Activated CD4-positive, alpha-beta T cell treated with anti-CD3 and anti-CD28 coated beads, Interleukin-2, amount 50 U/mL, for 48 hours (primary cell): ENCODE data around the gene ATP6V1C2.
A peak's percentile ranks its signal among the peaks of the same experiment; 100 is the strongest.
"Not testable (repeated sequence)": the region's sequence is repeated elsewhere in the genome, so short reads cannot be mapped to it uniquely, and the experiment has no call there.

Experiments
- DNase-seq, 2 experiments: peaks; one replicate each; pipeline ENCODE4 v3.0.0-alpha.2; 2020

ATP6V1C2 gene

DNA sequence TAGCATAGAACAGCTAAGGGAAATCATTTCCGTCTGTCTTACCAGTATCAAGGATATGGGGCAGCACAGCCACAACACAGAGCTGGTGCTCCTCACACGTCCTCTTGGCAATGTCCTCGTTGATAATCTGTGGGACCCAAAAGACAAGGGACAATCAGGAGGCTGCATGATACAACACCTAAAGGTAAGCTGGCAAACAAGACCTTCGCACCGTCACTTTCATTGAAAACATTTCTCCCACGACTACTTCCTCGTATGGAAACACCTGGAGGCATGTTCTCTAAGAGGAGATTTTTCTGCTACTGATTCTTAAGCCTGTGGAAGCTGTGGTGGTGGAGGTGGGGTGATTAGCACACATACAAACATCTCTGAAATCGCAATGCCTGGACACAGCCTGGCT lies 67.4 kb downstream of the ATP6V1C2 start:
- DNase-seq: no peak

DNA sequence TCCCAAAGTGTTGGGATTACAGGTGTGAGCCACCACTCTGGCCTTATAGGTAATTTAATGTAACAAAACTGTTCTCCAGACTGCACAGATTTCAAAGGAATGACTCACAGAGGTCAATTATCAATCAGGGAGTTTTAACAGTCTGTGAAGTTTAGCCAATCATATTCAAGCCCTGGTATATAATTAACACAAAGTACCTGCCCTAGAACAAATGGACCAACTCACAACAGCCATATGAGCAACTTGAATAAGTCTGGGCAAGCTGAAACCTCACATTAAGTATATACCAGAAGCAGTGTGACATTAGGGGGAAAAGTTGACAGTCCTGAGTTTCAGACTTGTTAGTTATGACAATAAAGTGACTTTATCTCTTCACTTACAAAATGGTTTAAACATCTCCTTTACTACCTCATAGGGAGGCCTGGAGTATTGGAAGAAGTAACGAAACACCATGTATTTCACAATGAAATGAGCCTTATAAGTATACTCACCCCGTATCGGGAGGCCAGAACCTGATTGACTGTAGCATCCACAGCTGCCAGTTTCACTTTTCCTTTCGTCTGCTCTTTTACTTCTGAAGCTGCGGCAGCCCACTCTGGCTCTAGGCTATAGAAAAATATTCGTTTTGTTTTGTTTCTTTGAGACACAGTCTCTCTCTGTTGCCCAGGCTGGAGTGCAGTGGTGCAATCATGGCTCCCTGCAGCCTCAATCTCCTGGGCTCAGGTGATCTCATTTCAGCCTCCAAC lies 69.0 kb downstream of the ATP6V1C2 start:
- peak; percentile 19 to 41 for DNase-seq

DNA sequence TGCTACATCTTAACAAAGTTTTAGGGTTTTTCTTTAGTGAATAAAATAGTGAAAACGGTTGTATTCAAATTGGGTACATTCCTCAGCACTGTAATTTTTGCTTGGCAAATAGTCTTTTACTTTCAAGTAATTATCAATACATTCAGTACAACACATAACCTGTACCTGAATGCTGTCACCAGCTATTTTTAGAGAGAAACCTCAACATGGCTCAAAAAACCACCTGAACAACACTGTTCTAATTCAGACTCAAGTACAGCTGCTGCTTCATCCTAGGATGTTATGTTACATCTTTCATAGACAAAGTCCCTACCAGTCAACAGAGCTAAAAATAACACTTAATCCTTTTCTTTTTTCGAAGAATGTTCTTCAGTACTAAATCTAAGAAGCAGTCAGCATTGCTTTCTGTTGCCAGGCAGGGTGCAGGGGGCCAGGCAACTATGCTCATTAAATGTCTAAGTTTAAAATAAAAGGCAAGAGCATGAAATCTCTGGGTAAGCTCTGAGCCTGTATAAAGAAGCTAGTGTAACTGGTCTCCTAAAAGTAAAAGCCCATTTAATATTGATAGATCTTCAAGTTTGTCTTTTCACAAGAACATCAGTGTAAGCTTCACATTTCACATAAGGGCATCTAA lies 70.7 kb downstream of the ATP6V1C2 start:
- DNase-seq: no peak

DNA sequence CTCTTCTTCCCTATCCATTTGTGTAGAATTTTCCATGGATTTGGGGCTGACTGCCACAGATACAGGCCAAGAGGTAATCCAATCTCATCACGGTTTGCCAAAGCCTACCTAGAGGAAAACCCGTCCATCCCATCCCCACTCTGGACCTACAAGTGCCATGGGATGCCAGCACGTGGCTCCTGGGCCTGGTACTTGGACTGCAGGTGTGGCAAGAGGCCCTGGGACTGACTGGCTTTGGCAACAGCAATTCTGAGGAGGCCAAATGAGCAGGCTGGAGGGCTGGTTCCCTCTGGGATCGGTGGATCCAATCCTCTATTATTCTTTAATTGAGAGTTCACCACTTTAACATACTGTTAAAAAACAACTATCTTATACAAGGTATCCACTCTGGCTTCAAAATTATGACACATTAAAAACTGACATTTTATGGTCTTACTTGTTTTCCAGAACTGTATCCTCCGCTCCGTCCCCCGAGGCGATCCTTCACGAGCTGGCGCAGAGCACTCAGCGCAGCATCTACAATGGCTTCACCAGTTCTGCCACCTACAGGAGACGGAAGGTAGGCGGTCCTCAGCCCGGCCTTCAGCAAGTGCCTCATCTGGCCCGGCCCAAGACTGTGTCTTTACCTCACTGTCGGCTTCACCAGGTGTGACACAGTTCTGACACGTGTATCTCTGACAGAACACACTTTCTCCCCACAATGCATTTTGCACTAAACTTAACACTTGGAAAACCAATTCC lies 71.4 kb downstream of the ATP6V1C2 start:
- DNase-seq: no peak

DNA sequence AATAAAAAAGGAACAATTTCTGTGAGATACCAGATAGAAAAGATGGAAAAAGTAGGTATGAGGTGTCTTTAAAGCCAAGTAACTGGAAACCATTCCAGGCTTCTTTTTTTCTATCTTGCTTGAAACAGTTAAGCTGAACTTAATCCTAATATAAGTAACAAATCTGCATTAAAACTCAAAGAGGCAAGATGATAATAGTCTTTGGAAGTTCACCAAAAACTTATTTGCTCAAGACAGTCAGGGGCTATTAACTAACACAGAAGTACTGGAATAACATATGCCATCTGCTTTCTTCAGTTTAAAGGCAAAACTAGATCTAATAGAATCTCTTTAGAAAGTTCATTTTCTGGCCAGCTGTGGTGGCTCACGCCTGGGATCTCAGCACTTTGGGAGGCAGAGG lies 72.4 kb downstream of the ATP6V1C2 start:
- DNase-seq: no peak

DNA sequence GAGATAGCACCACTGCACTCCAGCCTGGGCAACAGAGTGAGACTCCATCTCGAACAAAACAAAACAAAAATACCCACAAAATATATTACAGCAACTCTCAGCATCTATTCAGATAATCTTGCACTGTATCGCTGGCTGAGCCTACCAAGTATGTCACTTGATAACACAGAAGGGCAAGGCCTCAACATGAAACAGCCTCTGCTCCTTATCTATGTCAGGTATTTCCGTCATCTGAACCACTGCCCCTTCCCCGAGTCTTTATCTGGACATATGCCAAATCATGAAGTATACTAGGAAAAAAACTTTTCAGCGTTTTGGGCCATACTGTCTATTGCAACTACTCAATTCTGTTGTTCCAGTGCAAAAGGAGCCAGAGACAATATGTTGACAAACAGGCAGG lies 73.4 kb downstream of the ATP6V1C2 start:
- DNase-seq: no peak

DNA sequence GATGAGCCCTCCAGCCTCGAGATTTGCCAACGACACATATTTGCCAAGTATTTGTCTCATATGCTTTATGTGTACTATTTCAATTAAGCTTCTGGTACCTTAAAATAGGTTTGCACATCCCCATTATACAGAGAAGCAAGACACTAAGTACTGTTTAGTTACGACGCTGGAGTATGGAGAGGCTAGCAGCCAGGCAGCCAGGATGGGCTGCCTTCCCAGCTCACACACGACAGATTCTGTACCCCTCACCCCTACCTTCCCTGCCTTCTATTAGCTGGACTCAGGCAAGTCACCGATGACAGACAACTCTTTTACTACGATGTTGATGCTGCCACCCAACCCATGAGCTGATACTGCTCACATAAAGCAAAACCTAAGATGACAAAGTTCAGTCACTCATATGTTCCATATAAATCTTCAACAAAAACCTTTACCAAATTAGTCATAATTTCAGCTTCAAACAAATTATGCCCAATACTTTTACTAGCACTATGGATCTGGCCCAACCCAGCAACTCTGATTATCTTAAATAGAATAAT lies 74.1 kb downstream of the ATP6V1C2 start:
- DNase-seq: no peak

DNA sequence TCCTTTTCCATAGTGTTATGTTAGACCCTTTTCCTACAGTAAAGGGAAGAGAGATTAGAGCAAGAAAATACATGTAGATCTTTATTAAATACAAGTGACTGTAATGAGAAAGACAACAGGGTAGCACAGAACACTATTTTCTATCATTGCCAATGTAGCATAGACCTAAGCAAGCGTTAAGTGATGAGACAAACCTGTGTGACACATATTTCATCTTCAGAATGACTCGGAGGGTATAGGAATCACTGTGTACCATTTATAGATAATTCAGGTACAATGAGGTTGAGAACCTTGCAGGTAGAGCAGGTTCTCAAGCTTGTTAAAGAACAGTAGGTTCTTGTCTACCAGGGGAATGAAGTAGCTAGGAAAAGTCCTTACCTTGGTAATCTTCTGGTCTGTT lies 75.3 kb downstream of the ATP6V1C2 start:
- DNase-seq: no peak

DNA sequence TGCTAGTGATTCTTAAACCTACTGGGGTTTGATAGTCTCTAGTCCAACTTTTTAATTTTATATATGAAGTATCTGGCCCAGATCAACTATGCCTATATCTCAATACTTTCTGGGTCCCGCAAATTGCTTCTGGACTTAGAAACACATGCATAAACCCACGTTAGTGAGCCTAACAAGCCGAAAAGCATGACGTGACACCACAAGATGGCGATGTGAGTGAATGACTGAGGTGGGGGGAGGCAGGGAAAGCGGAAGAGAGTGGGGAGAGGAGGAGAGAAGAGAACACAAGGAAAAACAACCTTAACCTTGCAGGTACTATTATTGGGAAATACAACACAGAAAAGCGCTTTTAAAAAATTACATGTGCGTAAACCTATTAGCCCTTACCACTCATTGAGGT lies 77.4 kb downstream of the ATP6V1C2 start:
- DNase-seq: no peak

DNA sequence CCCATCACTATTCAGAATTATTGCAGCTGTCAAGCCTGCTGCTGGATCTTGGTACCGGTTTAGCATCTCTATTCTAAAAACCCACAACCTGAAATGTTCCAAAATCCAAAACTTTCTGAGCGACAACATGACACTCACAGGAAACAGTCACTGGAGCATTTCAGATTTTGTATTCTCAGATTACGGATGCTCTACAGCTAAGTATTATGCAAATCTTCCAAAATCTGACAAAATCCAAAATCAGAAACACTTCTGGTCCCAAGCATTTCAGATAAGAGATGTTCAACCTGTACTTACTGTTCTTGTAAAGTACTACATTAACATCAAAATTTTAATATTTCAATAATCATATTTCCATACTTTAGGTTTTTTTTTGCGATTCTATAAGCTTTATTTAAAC lies 78.7 kb downstream of the ATP6V1C2 start:
- no peak for DNase-seq

DNA sequence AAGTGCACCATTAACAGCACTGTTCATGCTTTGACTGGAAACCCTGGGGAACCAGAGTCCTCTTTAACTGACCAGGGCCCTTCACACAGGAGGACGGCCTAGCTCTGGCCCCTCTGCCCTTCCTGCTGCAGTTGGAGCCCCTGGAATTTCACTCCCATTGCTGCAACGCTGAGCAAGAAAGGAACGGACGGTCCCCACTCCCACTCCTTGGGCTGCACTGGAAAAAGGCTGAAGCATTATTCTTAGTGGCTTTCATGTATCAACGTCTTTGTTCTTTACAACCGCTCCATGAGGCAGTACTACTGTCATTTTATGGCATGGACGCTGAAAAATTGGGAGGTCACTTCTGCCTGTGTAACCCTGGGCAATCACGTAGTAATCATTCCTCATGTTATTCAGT lies 81.2 kb downstream of the ATP6V1C2 start:
- DNase-seq: no peak

DNA sequence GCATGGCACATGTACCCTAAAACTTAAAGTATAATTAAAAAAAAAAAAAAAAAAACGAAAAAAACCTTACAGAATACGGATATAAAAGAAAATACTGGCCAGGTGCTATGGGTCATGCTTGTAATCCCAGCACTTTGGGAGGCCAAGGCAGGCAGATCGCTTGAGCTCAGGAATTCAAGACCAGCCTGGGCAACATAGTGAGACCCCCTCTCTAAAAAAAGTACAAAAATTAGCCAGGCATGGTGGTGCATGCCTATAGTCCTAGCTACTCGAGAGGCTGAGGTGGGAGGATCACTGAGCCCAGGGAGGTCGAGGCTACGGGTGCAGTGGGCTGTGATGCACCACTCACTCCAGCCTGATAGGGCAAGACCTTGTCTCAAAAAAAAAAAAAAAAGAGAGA lies 84.6 kb downstream of the ATP6V1C2 start:
- not testable (repeated sequence) for DNase-seq

DNA sequence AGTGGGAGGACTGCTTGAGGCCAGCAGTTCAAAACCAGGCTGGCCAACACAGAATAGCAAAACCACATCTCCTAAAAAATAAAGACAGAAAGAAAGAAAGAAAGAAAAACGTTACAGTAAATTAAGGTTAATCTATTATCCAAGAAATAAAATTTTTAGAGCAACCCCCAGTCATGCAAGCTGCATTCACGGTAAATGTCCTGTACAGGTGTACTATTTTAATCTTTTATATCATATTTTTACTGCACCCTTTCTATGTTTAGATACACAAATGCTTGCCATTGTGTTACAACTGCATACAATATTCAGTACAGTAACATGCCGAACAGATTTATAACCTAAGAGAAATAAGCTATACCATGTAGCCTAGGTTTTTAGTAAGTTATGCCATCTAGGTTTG lies 85.1 kb downstream of the ATP6V1C2 start:
- no peak for DNase-seq

DNA sequence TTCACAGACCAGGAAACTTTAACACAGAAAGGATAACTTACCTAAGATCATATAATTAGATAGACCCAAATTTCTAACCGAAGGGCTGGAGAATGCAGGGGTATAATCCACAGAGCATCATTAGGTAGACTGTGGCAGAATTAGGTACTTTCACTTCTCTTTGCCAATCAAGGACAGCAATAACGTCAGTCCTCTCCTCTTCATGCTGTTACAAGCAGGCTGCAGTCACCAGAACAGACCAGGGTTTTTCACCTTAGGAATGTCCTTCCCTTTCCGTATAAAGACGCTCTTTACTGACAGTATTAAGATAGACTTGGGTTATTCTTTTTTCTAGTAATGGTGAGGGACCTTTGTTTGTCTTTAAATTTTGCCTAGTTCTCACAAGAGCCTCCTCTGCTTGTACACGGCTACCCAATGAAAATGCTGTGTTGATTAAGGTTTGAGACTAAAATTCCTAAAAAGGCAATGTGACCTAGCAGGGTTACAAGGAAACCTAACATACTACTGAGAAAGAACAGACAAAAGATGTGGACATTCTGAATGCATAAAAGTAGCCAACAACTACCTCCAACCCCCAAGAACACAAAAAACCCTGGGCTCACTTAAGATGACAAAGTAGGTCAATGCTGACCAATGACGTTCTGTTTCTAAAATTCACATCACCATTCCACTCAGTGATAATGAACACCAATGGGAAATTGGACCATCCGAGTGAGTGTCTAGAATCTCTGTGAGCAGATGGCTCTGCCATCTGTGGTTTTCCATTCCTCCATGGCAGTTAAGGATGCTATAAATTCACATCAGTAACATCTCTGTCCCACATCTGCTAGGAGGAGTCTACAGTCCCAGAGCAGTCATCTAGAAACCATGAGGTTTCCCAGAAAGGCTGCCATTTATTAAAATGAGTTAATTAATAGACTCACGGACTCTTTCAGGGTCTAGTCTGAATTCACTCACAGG lies 89.1 kb downstream of the ATP6V1C2 start:
- DNase-seq: no peak

DNA sequence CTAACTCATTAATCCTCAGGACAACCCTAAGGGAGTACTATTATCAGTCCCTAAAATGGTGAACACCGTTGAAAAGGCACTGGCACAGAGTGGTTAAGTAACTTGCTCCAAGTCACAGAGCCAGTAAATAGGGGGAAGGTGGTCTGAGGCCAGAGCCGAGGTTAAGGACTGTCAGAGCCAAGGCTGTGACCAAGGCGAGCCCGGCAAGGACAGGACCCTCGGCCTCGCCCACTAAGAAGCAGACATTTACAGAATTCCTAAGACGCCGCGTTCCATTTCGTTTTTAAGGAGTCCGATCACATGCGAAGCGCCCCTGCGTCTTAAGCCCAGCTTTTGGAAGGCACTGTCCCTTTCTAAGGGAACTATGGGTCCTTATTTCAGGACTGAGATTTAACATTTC lies 90.1 kb downstream of the ATP6V1C2 start:
- no peak for DNase-seq

DNA sequence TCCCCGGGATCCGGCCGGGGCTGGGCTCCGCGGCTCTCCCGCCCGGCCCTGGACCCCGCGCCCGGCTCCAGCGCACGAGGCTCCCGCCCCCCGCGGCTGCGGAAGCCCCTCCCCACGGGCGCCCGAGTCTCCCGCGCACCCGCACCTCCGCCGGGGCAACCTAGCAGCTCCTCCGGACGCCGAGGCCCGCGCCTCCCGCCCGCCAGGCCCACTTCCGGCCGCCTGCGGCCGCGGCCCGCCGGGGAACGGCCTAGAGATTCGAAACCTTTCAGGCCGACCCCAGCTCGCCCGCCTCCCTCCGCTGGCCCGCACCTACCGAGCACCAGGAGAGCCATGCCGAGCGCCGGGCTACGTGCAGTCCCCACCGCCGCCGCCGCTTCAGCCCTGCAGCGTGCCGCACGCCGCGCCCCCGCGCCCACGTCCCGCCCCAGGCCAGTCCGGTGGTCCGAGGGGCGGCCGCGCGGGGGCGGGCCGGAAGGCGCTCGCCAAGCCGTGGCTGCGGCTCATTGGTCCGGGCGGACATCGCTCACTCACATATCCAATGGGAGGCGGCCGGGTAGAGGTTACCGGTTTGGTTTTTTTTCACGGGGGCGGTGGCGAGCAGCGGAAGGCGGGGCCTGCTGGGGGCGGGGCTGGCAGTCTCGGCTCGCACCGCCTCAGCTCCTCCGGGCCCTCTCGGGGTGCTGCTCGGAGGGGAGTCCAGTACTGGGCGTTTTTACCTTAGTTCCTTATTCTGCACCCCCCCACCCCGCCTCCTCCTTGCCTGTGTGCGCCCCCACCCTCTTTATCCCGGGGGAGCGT lies 91.1 kb downstream of the ATP6V1C2 start, which contains the start of gene PDIA6:
Gene PDIA6, minus strand, starts transcription at position 424 of the 801 bp plus-strand sequence. Its CDS starts 89 bp downstream, at position 335.
- peak; percentile 98 for DNase-seq

DNA sequence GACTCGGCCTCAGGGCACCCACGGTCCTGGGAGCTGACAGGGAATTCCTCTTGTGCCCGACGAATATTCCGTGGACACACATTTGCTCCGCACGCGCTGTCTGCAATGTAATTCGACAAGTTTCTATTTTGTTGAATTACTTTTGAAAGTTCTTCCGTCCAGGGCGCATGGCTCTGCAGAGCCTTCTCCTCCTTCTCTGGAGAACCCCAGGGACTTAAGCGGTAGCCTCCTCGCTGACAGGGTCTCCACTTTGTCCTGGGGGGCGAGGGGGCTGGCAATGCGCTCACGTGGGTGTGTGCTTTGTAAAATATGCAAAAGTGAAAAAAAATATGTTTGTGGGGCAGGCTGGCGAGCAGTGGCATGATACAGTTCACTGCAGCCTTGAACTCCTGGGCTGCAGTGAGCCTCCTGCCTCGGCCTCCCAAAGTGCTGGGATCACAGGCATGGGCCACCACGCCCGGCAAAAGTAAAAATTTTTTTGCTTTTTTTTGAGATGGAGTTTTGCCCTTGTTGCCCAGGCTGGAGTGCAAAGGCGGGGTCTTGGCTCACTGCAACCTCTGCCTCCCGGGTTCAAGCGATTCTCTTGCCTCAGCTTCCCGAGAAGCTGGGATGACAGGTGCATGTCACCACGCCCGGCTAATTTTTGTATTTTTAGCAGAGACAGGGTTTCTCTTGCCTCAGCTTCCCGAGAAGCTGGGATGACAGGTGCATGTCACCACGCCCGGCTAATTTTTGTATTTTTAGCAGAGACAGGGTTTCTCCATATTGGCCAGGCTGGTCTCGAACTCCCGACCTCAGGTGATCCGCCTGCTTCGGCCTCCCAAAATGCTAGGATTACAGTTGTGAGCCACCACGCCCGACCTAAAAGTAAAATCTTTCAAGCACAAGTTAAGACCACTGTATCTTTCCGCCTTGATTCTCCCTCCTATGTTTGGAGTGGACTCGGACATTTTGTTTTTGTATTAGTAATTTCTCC lies 92.0 kb downstream of the ATP6V1C2 start:
- DNase-seq: not testable (repeated sequence)

DNA sequence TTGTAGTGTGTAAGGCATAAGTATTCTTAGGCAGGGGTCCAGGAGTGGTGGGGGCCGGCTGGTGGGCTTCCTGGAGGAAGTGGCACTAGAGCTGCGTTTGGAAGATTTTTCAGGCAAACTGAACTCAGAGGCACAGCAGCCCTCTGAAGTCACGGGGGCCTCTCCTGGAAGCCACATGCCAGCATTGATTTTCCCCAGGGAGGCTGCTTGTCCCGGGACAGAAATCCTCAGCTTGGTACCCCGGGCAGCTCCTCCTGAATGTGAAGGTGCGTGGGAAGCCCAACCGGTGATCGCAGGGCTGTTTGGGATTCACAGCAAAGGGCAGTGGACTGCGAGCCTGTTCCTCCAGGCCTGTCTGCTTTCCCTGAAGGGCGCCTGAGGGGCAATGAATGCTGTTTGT lies 92.7 kb downstream of the ATP6V1C2 start:
- DNase-seq: no peak

DNA sequence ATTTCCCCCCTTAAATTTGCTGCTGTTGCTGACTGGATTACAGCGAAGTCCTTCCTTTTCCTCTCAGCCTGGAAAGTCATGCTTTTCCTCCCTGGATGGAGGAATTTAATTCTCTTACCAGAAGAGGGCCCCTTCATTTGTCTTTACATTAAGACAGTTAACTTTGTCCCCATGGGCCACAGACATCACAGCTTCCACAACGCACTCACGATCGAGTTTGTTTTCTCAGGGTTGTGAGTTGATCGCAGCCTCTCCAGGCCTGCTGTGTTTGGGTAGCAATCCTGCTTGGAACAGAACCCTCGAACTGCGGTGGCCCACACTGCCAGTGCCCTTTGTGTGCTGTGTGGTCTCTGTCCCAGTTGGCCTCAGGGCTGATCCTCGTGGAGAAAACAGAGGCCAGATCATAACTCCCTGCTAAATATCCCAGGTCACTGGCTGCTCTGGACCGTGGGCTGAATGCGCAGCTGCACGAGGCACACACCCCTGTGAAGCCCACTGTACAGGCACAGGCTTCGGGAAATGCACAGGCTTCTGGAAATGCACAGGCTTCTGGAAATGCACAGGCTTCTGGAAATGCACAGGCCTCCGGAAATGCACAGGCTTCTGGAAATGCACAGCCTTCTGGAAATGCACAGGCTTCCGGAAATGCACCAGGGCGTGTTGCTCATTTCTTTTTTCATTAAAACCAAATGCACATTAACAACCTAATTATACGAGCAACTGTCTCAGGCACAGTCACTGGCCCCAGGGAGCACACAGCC lies 93.3 kb downstream of the ATP6V1C2 start:
- no peak for DNase-seq
